ENCODE measurements around the gene PGC. TPM values are rescaled to one million over a fixed set of nuclear protein-coding genes. Genes with fewer than 3 reads are reported as not detected.

PGC gene
- total RNA-seq, 1 experiment from 2014 or later, result not detected

- no peak for DNase-seq
- Histone ChIP-seq H3K23ac (ENCODE audit: insufficient read length, low read depth, low read length) (no peak overlapping the region), H3T11ph (ENCODE audit: low read length) (no peak overlapping the region), H4K8ac (replicated peaks; ENCODE audit: insufficient read length, low read depth, low read length) (no peak overlapping the region), H2BK5ac (ENCODE audit: insufficient read length, low read length) (no peak overlapping the region), H2BK12ac (ENCODE audit: insufficient read length, low read depth, low read length) (no peak overlapping the region), H4K5ac (ENCODE audit: insufficient read length, low read depth, low read length) (no peak overlapping the region), H3K4me2 (ENCODE audit: insufficient read depth, insufficient read length, low read length) (no peak overlapping the region), H3K27ac (ENCODE audit: insufficient read length, low read depth, low read length) (no peak overlapping the region), H3K23me2 (ENCODE audit: insufficient read length, low read depth, low read length, poor library complexity, severe bottlenecking) (no peaks in the 10 kb centered on the region), H3K27me3 (ENCODE audit: insufficient read depth, low read length) (no peaks in the 10 kb centered on the region), H2AFZ (ENCODE audit: low read length) (no peak overlapping the region), H2BK20ac (ENCODE audit: low read depth, low read length, poor library complexity, severe bottlenecking) (no peak overlapping the region), H3K79me1 (ENCODE audit: insufficient read depth, low read depth, low read length, poor library complexity, severe bottlenecking) (no peaks in the 10 kb centered on the region), H2BK120ac (ENCODE audit: low read depth, low read length, poor library complexity, severe bottlenecking) (no peak overlapping the region), H3K14ac (ENCODE audit: insufficient read depth, low read length) (no peak overlapping the region), H3K4me1 (ENCODE audit: insufficient read depth, low read length) (peaks cover 7% of the 10 kb centered on the region; the same call in 1 of the 2 replicates), H2BK15ac (ENCODE audit: low read depth, low read length) (no peak overlapping the region), H3K79me2 (ENCODE audit: insufficient read depth, low read length) (no peaks in the 10 kb centered on the region), H4K91ac (ENCODE audit: insufficient read length, low read depth, low read length) (no peak overlapping the region), H3K9me3 (ENCODE audit: control insufficient read depth, low read depth, low read length) (no peaks in the 10 kb centered on the region), H2AK5ac (ENCODE audit: insufficient read length, low read length) (no peak overlapping the region), H4K20me1 (ENCODE audit: control insufficient read depth, insufficient read depth, insufficient read length) (no peaks in the 10 kb centered on the region), H3K18ac (ENCODE audit: insufficient read length, low read depth, low read length) (no peak overlapping the region), H3K4ac (ENCODE audit: low read depth, low read length) (no peak overlapping the region), H3K56ac (ENCODE audit: insufficient read length, low read depth, low read length) (no peak overlapping the region), H3K9ac (ENCODE audit: extremely low read depth, insufficient read length, low read length) (no peak overlapping the region)
- TF ChIP-seq CTCF (conservative IDR thresholded peaks at IDR 0.05), result no peak
- Mint-ChIP-seq H3K27me3 (ENCODE audit: low read depth) (peaks cover 21% of the 10 kb centered on the region), H3K9me3 (no peaks in the 10 kb centered on the region; a peak in 1 of 5 replicates), H3K27ac (peak overlapping the region in 2 of 3 experiments; percentile 6 to 20; a peak in 2 of 7 replicates), H3K4me3 (no peak overlapping the region), H3K4me1 (peaks cover 31 to 39% of the 10 kb centered on the region in 2 experiments), H3K36me3 (ENCODE audit: insufficient read depth in 1 of 3, low read depth in 3 of 3) (no peaks in the 10 kb centered on the region; a peak in 2 of 7 replicates)
- WGBS (ENCODE audit: extremely low coverage, insufficient read length, low lambda C conversion rate), result no CpG with 5 or more reads among the region's 5 CpGs
Measured at GRCh38 chr6:41688256-41688965, 58.8 kb downstream of the PGC start.

Measured in H9 (cell line).